D341Med (cell line): ENCODE measurements around the gene ADAM15.

Experiments used
- DNase-seq: peaks from one replicate; pipeline ENCODE4 v3.0.0; 2012; ENCODE audit warnings: low spot score

The ADAM15 gene

GRCh38 chr1:155011437-155012025, 39.6 kb upstream of the ADAM15 start:
- DNase-seq: no peak

GRCh38 chr1:155012026-155012546, 39.0 kb upstream of the ADAM15 start:
- peak; percentile 96 for DNase-seq

- DNase-seq: no peak
Observed at GRCh38 chr1:155012776-155013602, 38.1 kb upstream of the ADAM15 start.

GRCh38 chr1:155013632-155014031, 37.5 kb upstream of the ADAM15 start:
- no peak for DNase-seq

- no peak for DNase-seq
Observed at GRCh38 chr1:155014709-155015508, 36.2 kb upstream of the ADAM15 start.

- DNase-seq: no peak
Observed at GRCh38 chr1:155015527-155016230, 35.4 kb upstream of the ADAM15 start.

GRCh38 chr1:155016231-155016831, 34.8 kb upstream of the ADAM15 start:
- DNase-seq: no peak

GRCh38 chr1:155017041-155017945, 33.8 kb upstream of the ADAM15 start:
- DNase-seq: peak; percentile 97

GRCh38 chr1:155017946-155018316, 33.2 kb upstream of the ADAM15 start:
- DNase-seq: no peak

GRCh38 chr1:155018617-155019348, 32.3 kb upstream of the ADAM15 start:
- DNase-seq: no peak

GRCh38 chr1:155019377-155020245, 31.5 kb upstream of the ADAM15 start:
- DNase-seq: no peak

- DNase-seq: no peak
Observed at GRCh38 chr1:155022136-155022926, 28.8 kb upstream of the ADAM15 start.

GRCh38 chr1:155022927-155023236, 28.2 kb upstream of the ADAM15 start:
- no peak for DNase-seq

GRCh38 chr1:155023627-155024026, 27.5 kb upstream of the ADAM15 start:
- DNase-seq: no peak

- no peak for DNase-seq
Observed at GRCh38 chr1:155024315-155024714, 26.8 kb upstream of the ADAM15 start.

GRCh38 chr1:155026154-155026553, 25.0 kb upstream of the ADAM15 start:
- no peak for DNase-seq

- no peak for DNase-seq
Observed at GRCh38 chr1:155026588-155026987, 24.5 kb upstream of the ADAM15 start.
